MCF 10A (cell line): Measurements from ENCODE around the gene HARBI1. TPM values are rescaled to one million over a fixed set of nuclear protein-coding genes. Genes with fewer than 3 reads are reported as not detected.

Experiments used
- BruUV-seq: library from RNA; stranded (reverse); fragments of 400-500 nt; replicated peaks from 2 replicates; lab custom pipeline; 2021; lab: Mats Ljungman, UMichigan
- CTCF ChIA-PET: fragments of 300-600 bp; sonication (Branson Sonifier 250); formaldehyde crosslinking; extraction: SDS; loops from one replicate; lab custom pipeline; 2021; ENCODE audit warnings: antibody characterized with exemption, inconsistent platforms; lab: Yijun Ruan, JAX
- POLR2A ChIA-PET: fragments of 300-600, 350-650 bp; sonication (Branson Sonifier 250); formaldehyde crosslinking; extraction: SDS; loops from one replicate; lab custom pipeline; 2020; ENCODE audit warnings: antibody characterized with exemption, inconsistent platforms; lab: Yijun Ruan, JAX
- DNase-seq: peaks from one replicate; pipeline ENCODE4 v3.0.0-alpha.2; 2018; ENCODE audit not compliant: unreplicated experiment
- H3K27ac Mint-ChIP-seq: one replicate; pipeline ENCODE4 v1.8.0; 2022; ENCODE audit warnings: mild to moderate bottlenecking, low read depth, mixed read lengths; ENCODE audit not compliant: unreplicated experiment
- H3K27me3 Mint-ChIP-seq: one replicate; pipeline ENCODE4 v1.8.0; 2022; ENCODE audit warnings: mixed read lengths; ENCODE audit not compliant: insufficient read depth, unreplicated experiment
- H3K36me3 Mint-ChIP-seq: one replicate; pipeline ENCODE4 v1.8.0; 2022; ENCODE audit warnings: mild to moderate bottlenecking, moderate library complexity, mixed read lengths; ENCODE audit not compliant: insufficient read depth, unreplicated experiment
- H3K4me1 Mint-ChIP-seq: one replicate; pipeline ENCODE4 v1.8.0; 2022; ENCODE audit warnings: mixed read lengths; ENCODE audit not compliant: insufficient read depth, unreplicated experiment
- H3K4me3 Mint-ChIP-seq: one replicate; pipeline ENCODE4 v1.8.0; 2022; ENCODE audit warnings: mild to moderate bottlenecking, moderate library complexity, mixed read lengths; ENCODE audit not compliant: unreplicated experiment
- H3K9me3 Mint-ChIP-seq: one replicate; pipeline ENCODE4 v1.8.0; 2022; ENCODE audit warnings: mixed read lengths; ENCODE audit not compliant: unreplicated experiment
- CTCF ChIP-seq: fragments of 200-600 bp; IDR thresholded peaks from one replicate; pipeline ENCODE4 v1.8.0; 2022; ENCODE audit warnings: antibody characterized with exemption, mild to moderate bottlenecking; ENCODE audit not compliant: unreplicated experiment
- intact Hi-C: fragments of 100-400 bp; cut with micrococcal nuclease; formaldehyde crosslinking; loops from 2 replicates; pipeline ENCODE4 v1.14.1; 2022
- total RNA-seq: library from RNA; stranded (reverse); gene quantifications from 2 replicates; pipeline ENCODE4 v1.2.3, GENCODE V29; 2022

HARBI1 gene
- total RNA-seq, 1 experiment from 2014 or later = 6.8 TPM

- Mint-ChIP-seq H3K4me1 (no peaks in the 10 kb centered on the region), H3K4me3 (no peak overlapping the region), H3K27ac (no peak overlapping the region), H3K9me3 (no peaks in the 10 kb centered on the region), H3K27me3 (no peaks in the 10 kb centered on the region), H3K36me3 (peaks cover 56% of the 10 kb centered on the region)
- TF ChIP-seq CTCF = no peak
- POLR2A ChIA-PET = interaction anchor here (0.6 to 2.3 kb wide), 5 partner anchors 8 to 25 kb away, joined by 3 to 7 read pairs (median 4); partner anchors contain the start of genes ATG13 and HARBI1
- intact Hi-C loops = no loop called here
- no TSS peak for BruUV-seq
- CTCF ChIA-PET = interaction anchor here (0.9 to 1.5 kb wide), 4 partner anchors 15 to 31 kb away, joined by 3 to 6 read pairs (median 4); partner anchors contain the start of gene ATG13
- DNase-seq = no peak
Measured at GRCh38 chr11:46642627-46643335, 25.8 kb upstream of the HARBI1 start.

- H3K27me3 Mint-ChIP-seq = no peaks in the 10 kb centered on the region
- TF ChIP-seq CTCF = no peak
- H3K36me3 Mint-ChIP-seq = peaks cover 52% of the 10 kb centered on the region
- H3K9me3 Mint-ChIP-seq = no peaks in the 10 kb centered on the region
- H3K27ac Mint-ChIP-seq = no peak overlapping the region
- BruUV-seq = no TSS peak
- H3K4me1 Mint-ChIP-seq = no peaks in the 10 kb centered on the region
- POLR2A ChIA-PET = interaction anchor here (1.4 kb wide), 1 partner anchor 15 kb away, joined by 3 read pairs; no protein-coding TSS in a partner anchor
- H3K4me3 Mint-ChIP-seq = no peak overlapping the region
- CTCF ChIA-PET = interaction anchor here (0.9 to 1.5 kb wide), 4 partner anchors 8 to 24 kb away, joined by 3 to 6 read pairs (median 4); partner anchors contain the start of gene ATG13
- no peak for DNase-seq
- intact Hi-C loops = no loop called here
Measured at GRCh38 chr11:46641639-46642038, 24.6 kb upstream of the HARBI1 start.

- no peak for TF ChIP-seq CTCF
- peaks cover 44% of the 10 kb centered on the region for H3K36me3 Mint-ChIP-seq
- CTCF ChIA-PET = interaction anchor here (0.7 to 1.0 kb wide), 2 partner anchors 29 to 251 kb away, joined by 5 read pairs; no protein-coding TSS in a partner anchor
- no peaks in the 10 kb centered on the region for H3K27me3 Mint-ChIP-seq
- intact Hi-C loops = no loop called here
- no peak overlapping the region for H3K27ac Mint-ChIP-seq
- H3K9me3 Mint-ChIP-seq = no peaks in the 10 kb centered on the region
- POLR2A ChIA-PET = interaction anchor here (1.2 kb wide), 1 partner anchor 13 kb away, joined by 3 read pairs; no protein-coding TSS in a partner anchor
- H3K4me1 Mint-ChIP-seq = no peaks in the 10 kb centered on the region
- no peak for DNase-seq
- no TSS peak for BruUV-seq
- no peak overlapping the region for H3K4me3 Mint-ChIP-seq
Measured at GRCh38 chr11:46640036-46640788, 23.2 kb upstream of the HARBI1 start.
